NCI-H2081 treated with DMSO at 0.1 percent for 48 hours (cell line): ENCODE results near the gene FERMT3.

Experiments
- DNase-seq: peaks from one replicate; lab custom pipeline; 2025; lab: John Stamatoyannopoulos, UW

The FERMT3 gene

GRCh38 chr11:64264371-64264852, 57.9 kb downstream of the FERMT3 start:
- no peak for DNase-seq

GRCh38 chr11:64265176-64266160, 58.9 kb downstream of the FERMT3 start:
- DNase-seq = no peak

- no peak for DNase-seq
These were observed 59.8 kb downstream of the FERMT3 start for GRCh38 chr11:64266339-64266738.

GRCh38 chr11:64267207-64267945, 60.9 kb downstream of the FERMT3 start:
- DNase-seq = no peak

- no peak for DNase-seq
These were observed 61.7 kb downstream of the FERMT3 start for GRCh38 chr11:64268025-64268892.

- no peak for DNase-seq
These were observed 62.5 kb downstream of the FERMT3 start for GRCh38 chr11:64268893-64269539.

GRCh38 chr11:64269540-64270220, 63.2 kb downstream of the FERMT3 start:
- peak; percentile 94 for DNase-seq
